Measurements from ENCODE around the gene POLR3K. TPM values are rescaled to one million over a fixed set of nuclear protein-coding genes. Genes with fewer than 3 reads are reported as not detected.

Gene POLR3K
- total and polyA plus RNA-seq, 2 donors (not counting 3 experiments of a cell fraction or from before 2014, with no cell fraction given): 20.6 to 33.2 TPM

DNA sequence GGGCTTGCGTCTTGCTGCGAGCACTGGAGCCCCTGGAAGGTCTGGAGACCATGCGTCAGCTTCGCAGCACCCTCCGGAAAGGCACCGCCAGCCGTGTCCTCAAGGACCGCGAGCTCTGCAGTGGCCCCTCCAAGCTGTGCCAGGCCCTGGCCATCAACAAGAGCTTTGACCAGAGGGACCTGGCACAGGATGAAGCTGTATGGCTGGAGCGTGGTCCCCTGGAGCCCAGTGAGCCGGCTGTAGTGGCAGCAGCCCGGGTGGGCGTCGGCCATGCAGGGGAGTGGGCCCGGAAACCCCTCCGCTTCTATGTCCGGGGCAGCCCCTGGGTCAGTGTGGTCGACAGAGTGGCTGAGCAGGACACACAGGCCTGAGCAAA, 32.0 kb upstream of the POLR3K start:
- Histone ChIP-seq H3K9me1 (replicated peaks; ENCODE audit: control insufficient read depth, extremely low read depth, insufficient read depth, low read length) (no peaks in the 10 kb centered on the region), H3K27ac (ENCODE audit: insufficient read depth, low read depth, low read length) (peak overlapping the region; percentile 41), H2AFZ (ENCODE audit: low read depth, low read length) (no peak overlapping the region), H3K9ac (replicated peaks; ENCODE audit: extremely low read depth, insufficient read depth, low read length) (no peak overlapping the region), H3K9me3 (replicated peaks; ENCODE audit: control insufficient read depth, insufficient read depth, low read length) (no peaks in the 10 kb centered on the region), H3K27me3 (ENCODE audit: control insufficient read depth in 2 of 2, insufficient read depth in 2 of 2, low read length in 2 of 2) (no peaks in the 10 kb centered on the region), H3K4me2 (ENCODE audit: insufficient read depth, low read length) (no peak overlapping the region), H3K36me3 (ENCODE audit: control insufficient read depth in 2 of 2, extremely low read depth in 1 of 2, insufficient read depth in 2 of 2, low read length in 2 of 2) (peaks cover 3 to 30% of the 10 kb centered on the region in 2 experiments), H3K79me2 (ENCODE audit: control insufficient read depth, insufficient read depth, low read length) (no peaks in the 10 kb centered on the region), H4K20me1 (replicated peaks; ENCODE audit: control insufficient read depth, extremely low read depth, insufficient read depth, low read length) (no peaks in the 10 kb centered on the region), H3K4me3 (replicated peaks in 1 of 3; ENCODE audit: insufficient read depth in 1 of 3, low read depth in 1 of 3, low read length in 3 of 3) (no peak overlapping the region), H3K4me1 (ENCODE audit: control insufficient read depth, extremely low read depth, insufficient read depth, low read length) (peaks cover 33% of the 10 kb centered on the region)
- no peak for DNase-seq (ENCODE audit: low read depth, low spot score)
- intact Hi-C loops (cut with micrococcal nuclease) (no loop called here), dilution Hi-C loops (cut with MboI; ENCODE audit: extremely low pct_ligation_motif_present, low sequenced_read_pairs) (no loop called here)
- POLR2A ChIA-PET: interaction anchor here (1.9 kb wide), 1 partner anchor 8 kb away, joined by 5 read pairs; no protein-coding TSS in a partner anchor
- FAIRE-seq: peak; percentile 61
- no TSS peak for BruUV-seq (replicated peaks)
- no peak for TF ChIP-seq FOS (IDR thresholded peaks at IDR 0.05; ENCODE audit: borderline replicate concordance, insufficient read depth, low read length)
- TF ChIP-seq, protein P1, sequence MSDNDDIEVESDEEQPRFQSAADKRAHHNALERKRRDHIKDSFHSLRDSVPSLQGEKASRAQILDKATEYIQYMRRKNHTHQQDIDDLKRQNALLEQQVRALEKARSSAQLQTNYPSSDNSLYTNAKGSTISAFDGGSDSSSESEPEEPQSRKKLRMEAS (IDR thresholded peaks at IDR 0.05; ENCODE audit: insufficient read depth, insufficient read length): no peak
- no peak for TF ChIP-seq CTCF (IDR thresholded peaks at IDR 0.05; ENCODE audit: extremely low read depth in 1 of 2, insufficient read depth in 1 of 2, low read depth in 1 of 2, low read length in 2 of 2)
- no peak for TF ChIP-seq POLR2A (IDR thresholded peaks at IDR 0.05; ENCODE audit: low read depth, low read length)
- no peak for TF ChIP-seq EZH2 (IDR thresholded peaks at IDR 0.05; ENCODE audit: borderline replicate concordance, low read depth, low read length, severe bottlenecking)
- TF ChIP-seq MYC (IDR thresholded peaks at IDR 0.05; ENCODE audit: low read depth, low read length): no peak
- TF ChIP-seq POLR2AphosphoS5 (IDR thresholded peaks at IDR 0.05; ENCODE audit: insufficient read depth, low read depth, low read length): no peak
- TF ChIP-seq JUN (IDR thresholded peaks at IDR 0.05; ENCODE audit: borderline replicate concordance, insufficient read depth, insufficient read length, low read depth): no peak
- no peak for TF ChIP-seq GATA2 (IDR thresholded peaks at IDR 0.05; ENCODE audit: insufficient read depth, insufficient read length, low read depth, low read length)
- CTCF ChIA-PET: interaction anchor here (1.1 to 17.6 kb wide), 6 partner anchors 8 to 33 kb away, joined by 3 to 790 read pairs (median 10); partner anchors contain the start of genes MPG, POLR3K, RHBDF1 and SNRNP25

All from endothelial cell of umbilical vein (primary cell).